ENCODE measurements around the gene C16orf74.
A peak's percentile ranks its signal among the peaks of the same experiment; 100 is the strongest.

The C16orf74 gene

DNA sequence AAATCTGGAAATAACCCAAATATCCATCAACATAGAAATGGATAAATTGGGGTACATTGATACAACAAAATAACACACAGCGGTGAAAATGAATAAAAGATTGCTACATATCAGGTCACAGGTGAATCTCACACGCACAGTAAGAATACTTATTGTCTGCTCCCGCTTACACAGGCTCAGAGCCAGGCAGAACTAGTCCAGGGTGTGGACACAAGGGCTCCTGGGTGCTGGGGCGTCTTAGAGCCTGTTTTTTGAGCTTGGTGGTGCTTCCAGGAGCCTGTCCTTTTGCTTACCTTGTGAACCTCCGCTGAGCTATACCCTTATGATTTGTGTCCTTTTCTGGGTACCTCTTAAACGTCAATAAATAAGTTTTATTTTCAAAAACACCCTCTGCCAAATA lies 19.8 kb upstream of the C16orf74 start:
- H2BK12ac ChIP-seq (ENCODE audit: low read length): no peak overlapping the region
- no peak overlapping the region for H3K9ac ChIP-seq (ENCODE audit: low read depth, low read length, poor library complexity)
- H3K27me3 ChIP-seq (ENCODE audit: control insufficient read depth in 3 of 3, insufficient read depth in 3 of 3, low read depth in 1 of 3, low read length in 3 of 3): no peaks in the 10 kb centered on the region
- H2BK15ac ChIP-seq (ENCODE audit: low read length): no peak overlapping the region
- H3K9me3 ChIP-seq (replicated peaks in 1 of 2; ENCODE audit: control insufficient read depth in 2 of 2, insufficient read depth in 1 of 2, low read depth in 1 of 2, low read length in 2 of 2): no peaks in the 10 kb centered on the region
- no peak for DNase-seq (ENCODE audit: low spot score)
- no peak overlapping the region for H2AFZ ChIP-seq (ENCODE audit: low read length)
- WGBS, 2 donors (ENCODE audit: extremely low coverage in 2 of 2, insufficient read length in 2 of 2, insufficient replicate concordance in 1 of 2): no CpG with 5 or more reads among the region's 6 CpGs
- no peak overlapping the region for H3K4ac ChIP-seq (ENCODE audit: low read length)
- no peak overlapping the region for H4K8ac ChIP-seq (ENCODE audit: low read depth, low read length)
- H2BK120ac ChIP-seq (ENCODE audit: low read depth, low read length): no peak overlapping the region
- H3K4me3 ChIP-seq (ENCODE audit: low read length in 2 of 2): no peak overlapping the region
- no peak overlapping the region for H3K27ac ChIP-seq (replicated peaks; ENCODE audit: low read length)
- H3K14ac ChIP-seq (ENCODE audit: low read length): no peak overlapping the region
- no peak overlapping the region for H3K18ac ChIP-seq (ENCODE audit: low read length)
- H2BK5ac ChIP-seq (ENCODE audit: low read length): no peak overlapping the region
- H2AK5ac ChIP-seq (ENCODE audit: low read depth, low read length): no peak overlapping the region
- no peaks in the 10 kb centered on the region for H3K79me1 ChIP-seq (ENCODE audit: low read depth, low read length)
- no peaks in the 10 kb centered on the region for H3K36me3 ChIP-seq (replicated peaks in 1 of 2; ENCODE audit: control insufficient read depth in 2 of 2, insufficient read depth in 2 of 2, low read length in 2 of 2)
- H3K23ac ChIP-seq (ENCODE audit: low read depth, low read length, poor library complexity): no peak overlapping the region
- peaks cover 0 to 9% of the 10 kb centered on the region in 2 donors for H3K4me1 ChIP-seq (ENCODE audit: control insufficient read depth in 2 of 2, insufficient read depth in 1 of 2, low read depth in 1 of 2, low read length in 2 of 2)
- H3K4me2 ChIP-seq (ENCODE audit: insufficient read depth, low read length, poor library complexity, severe bottlenecking): no peak overlapping the region
- no peak overlapping the region for H4K91ac ChIP-seq (ENCODE audit: low read depth, low read length, poor library complexity)

DNA sequence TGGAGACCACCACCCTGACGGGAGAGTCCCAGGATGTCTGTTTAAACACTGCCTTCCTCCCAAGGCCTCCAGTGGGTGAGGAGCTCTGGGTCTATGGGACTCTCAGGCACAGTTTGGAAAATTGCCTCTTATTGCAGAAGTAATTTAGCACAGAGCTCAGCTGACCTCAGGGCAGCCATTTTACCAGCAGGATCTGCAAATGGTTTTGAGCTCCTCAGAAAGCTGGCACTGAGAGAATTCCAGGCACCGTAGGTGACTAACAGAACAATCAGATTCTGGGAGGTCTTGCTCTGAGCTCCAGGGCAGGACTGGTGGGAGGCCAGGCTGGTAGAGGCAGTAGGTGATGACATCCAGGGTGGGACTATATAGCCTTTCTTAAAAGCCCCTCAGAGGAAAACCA lies 17.3 kb upstream of the C16orf74 start:
- Histone ChIP-seq H3K9ac (ENCODE audit: low read depth, low read length, poor library complexity) (no peak overlapping the region), H3K4me2 (ENCODE audit: insufficient read depth, low read length, poor library complexity, severe bottlenecking) (no peak overlapping the region), H2BK15ac (ENCODE audit: low read length) (no peak overlapping the region), H2AK5ac (ENCODE audit: low read depth, low read length) (no peak overlapping the region), H4K91ac (ENCODE audit: low read depth, low read length, poor library complexity) (no peak overlapping the region), H2BK12ac (ENCODE audit: low read length) (no peak overlapping the region), H2AFZ (ENCODE audit: low read length) (no peak overlapping the region), H3K9me3 (replicated peaks in 1 of 2; ENCODE audit: control insufficient read depth in 2 of 2, insufficient read depth in 1 of 2, low read depth in 1 of 2, low read length in 2 of 2) (no peaks in the 10 kb centered on the region), H3K18ac (ENCODE audit: low read length) (no peak overlapping the region), H3K79me1 (ENCODE audit: low read depth, low read length) (no peaks in the 10 kb centered on the region), H3K4ac (ENCODE audit: low read length) (no peak overlapping the region), H3K36me3 (replicated peaks in 1 of 2; ENCODE audit: control insufficient read depth in 2 of 2, insufficient read depth in 2 of 2, low read length in 2 of 2) (no peaks in the 10 kb centered on the region), H3K4me1 (ENCODE audit: control insufficient read depth in 2 of 2, insufficient read depth in 1 of 2, low read depth in 1 of 2, low read length in 2 of 2) (peaks cover 0 to 9% of the 10 kb centered on the region in 2 donors), H2BK120ac (ENCODE audit: low read depth, low read length) (no peak overlapping the region), H3K23ac (ENCODE audit: low read depth, low read length, poor library complexity) (no peak overlapping the region), H2BK5ac (ENCODE audit: low read length) (no peak overlapping the region), H3K4me3 (ENCODE audit: low read length in 2 of 2) (no peak overlapping the region), H3K14ac (ENCODE audit: low read length) (no peak overlapping the region), H3K27me3 (ENCODE audit: control insufficient read depth in 3 of 3, insufficient read depth in 3 of 3, low read depth in 1 of 3, low read length in 3 of 3) (no peaks in the 10 kb centered on the region), H4K8ac (ENCODE audit: low read depth, low read length) (no peak overlapping the region), H3K27ac (replicated peaks; ENCODE audit: low read length) (no peak overlapping the region)
- no peak for DNase-seq (ENCODE audit: low spot score)
- WGBS, 2 donors (ENCODE audit: extremely low coverage in 2 of 2, insufficient read length in 2 of 2, insufficient replicate concordance in 1 of 2): no CpG with 5 or more reads among the region's 2 CpGs

DNA sequence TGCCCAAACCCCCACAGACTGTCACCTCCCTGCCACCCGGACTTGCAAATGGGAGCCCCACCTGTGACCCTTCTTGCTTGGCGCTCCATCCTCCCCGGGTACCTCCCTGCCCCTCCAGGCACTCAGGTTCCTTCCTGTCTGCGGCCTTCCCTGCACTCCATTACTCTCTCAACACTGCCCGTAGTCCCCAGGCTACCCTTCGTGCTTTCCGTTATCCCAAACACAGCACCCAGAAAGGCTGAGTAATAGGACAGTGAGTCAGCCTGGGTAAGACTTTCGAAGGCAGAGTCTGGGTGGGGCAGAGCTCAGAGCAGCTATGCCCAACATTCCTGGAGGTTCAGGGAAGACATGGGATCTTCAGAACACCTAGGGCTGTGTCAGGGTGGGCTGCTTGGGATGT lies 16.6 kb upstream of the C16orf74 start:
- Histone ChIP-seq H3K4me1 (ENCODE audit: control insufficient read depth in 2 of 2, insufficient read depth in 1 of 2, low read depth in 1 of 2, low read length in 2 of 2) (peaks cover 0 to 9% of the 10 kb centered on the region in 2 donors), H2BK5ac (ENCODE audit: low read length) (no peak overlapping the region), H3K23ac (ENCODE audit: low read depth, low read length, poor library complexity) (no peak overlapping the region), H2BK15ac (ENCODE audit: low read length) (no peak overlapping the region), H4K8ac (ENCODE audit: low read depth, low read length) (no peak overlapping the region), H3K14ac (ENCODE audit: low read length) (no peak overlapping the region), H2BK12ac (ENCODE audit: low read length) (no peak overlapping the region), H3K79me1 (ENCODE audit: low read depth, low read length) (no peaks in the 10 kb centered on the region), H3K27me3 (ENCODE audit: control insufficient read depth in 3 of 3, insufficient read depth in 3 of 3, low read depth in 1 of 3, low read length in 3 of 3) (no peaks in the 10 kb centered on the region), H3K36me3 (replicated peaks in 1 of 2; ENCODE audit: control insufficient read depth in 2 of 2, insufficient read depth in 2 of 2, low read length in 2 of 2) (no peaks in the 10 kb centered on the region), H4K91ac (ENCODE audit: low read depth, low read length, poor library complexity) (no peak overlapping the region), H3K4me3 (ENCODE audit: low read length in 2 of 2) (no peak overlapping the region), H3K18ac (ENCODE audit: low read length) (peak overlapping the region; percentile 7), H2BK120ac (ENCODE audit: low read depth, low read length) (no peak overlapping the region), H3K9ac (ENCODE audit: low read depth, low read length, poor library complexity) (no peak overlapping the region), H3K4me2 (ENCODE audit: insufficient read depth, low read length, poor library complexity, severe bottlenecking) (no peak overlapping the region), H2AK5ac (ENCODE audit: low read depth, low read length) (no peak overlapping the region), H2AFZ (ENCODE audit: low read length) (no peak overlapping the region), H3K27ac (replicated peaks; ENCODE audit: low read length) (no peak overlapping the region), H3K9me3 (replicated peaks in 1 of 2; ENCODE audit: control insufficient read depth in 2 of 2, insufficient read depth in 1 of 2, low read depth in 1 of 2, low read length in 2 of 2) (no peaks in the 10 kb centered on the region), H3K4ac (ENCODE audit: low read length) (no peak overlapping the region)
- WGBS, 2 donors (ENCODE audit: extremely low coverage in 2 of 2, insufficient read length in 2 of 2, insufficient replicate concordance in 1 of 2): no CpG with 5 or more reads among the region's 8 CpGs
- DNase-seq (ENCODE audit: low spot score): no peak

DNA sequence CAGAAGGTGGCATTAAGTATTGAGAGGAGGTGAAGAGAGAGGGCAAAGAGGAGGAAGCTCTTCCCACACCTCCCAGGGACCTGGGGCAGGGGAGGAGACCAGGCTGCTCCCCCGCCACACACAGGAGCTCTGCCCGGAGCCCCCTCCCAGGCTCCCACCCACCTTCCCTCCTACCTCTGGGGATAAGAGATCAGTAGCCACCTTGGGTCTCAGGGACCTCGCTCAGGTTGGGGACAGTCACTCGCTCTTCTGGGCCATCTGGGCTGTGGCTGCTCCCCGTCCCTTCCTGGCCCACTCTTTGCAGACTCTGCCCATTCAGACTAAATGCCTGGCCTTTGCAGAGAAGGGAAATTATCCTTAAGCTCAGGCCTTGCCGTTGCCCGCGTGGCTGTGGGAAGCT lies 14.9 kb upstream of the C16orf74 start:
- Histone ChIP-seq H3K9ac (ENCODE audit: low read depth, low read length, poor library complexity) (no peak overlapping the region), H3K4me2 (ENCODE audit: insufficient read depth, low read length, poor library complexity, severe bottlenecking) (no peak overlapping the region), H4K8ac (ENCODE audit: low read depth, low read length) (no peak overlapping the region), H3K4me3 (ENCODE audit: low read length in 2 of 2) (no peak overlapping the region), H3K4ac (ENCODE audit: low read length) (no peak overlapping the region), H2BK5ac (ENCODE audit: low read length) (no peak overlapping the region), H4K91ac (ENCODE audit: low read depth, low read length, poor library complexity) (no peak overlapping the region), H2BK120ac (ENCODE audit: low read depth, low read length) (no peak overlapping the region), H3K79me1 (ENCODE audit: low read depth, low read length) (no peaks in the 10 kb centered on the region), H3K27me3 (ENCODE audit: control insufficient read depth in 3 of 3, insufficient read depth in 3 of 3, low read depth in 1 of 3, low read length in 3 of 3) (no peaks in the 10 kb centered on the region), H3K23ac (ENCODE audit: low read depth, low read length, poor library complexity) (no peak overlapping the region), H3K36me3 (replicated peaks in 1 of 2; ENCODE audit: control insufficient read depth in 2 of 2, insufficient read depth in 2 of 2, low read length in 2 of 2) (no peaks in the 10 kb centered on the region), H2BK15ac (ENCODE audit: low read length) (no peak overlapping the region), H2BK12ac (ENCODE audit: low read length) (no peak overlapping the region), H3K18ac (ENCODE audit: low read length) (no peak overlapping the region), H3K14ac (ENCODE audit: low read length) (no peak overlapping the region), H3K4me1 (ENCODE audit: control insufficient read depth in 2 of 2, insufficient read depth in 1 of 2, low read depth in 1 of 2, low read length in 2 of 2) (peaks cover 0 to 9% of the 10 kb centered on the region in 2 donors), H2AFZ (ENCODE audit: low read length) (no peak overlapping the region), H3K27ac (replicated peaks; ENCODE audit: low read length) (no peak overlapping the region), H2AK5ac (ENCODE audit: low read depth, low read length) (no peak overlapping the region), H3K9me3 (replicated peaks in 1 of 2; ENCODE audit: control insufficient read depth in 2 of 2, insufficient read depth in 1 of 2, low read depth in 1 of 2, low read length in 2 of 2) (no peaks in the 10 kb centered on the region)
- DNase-seq (ENCODE audit: low spot score): no peak
- WGBS, 2 donors (ENCODE audit: extremely low coverage in 2 of 2, insufficient read length in 2 of 2, insufficient replicate concordance in 1 of 2): no CpG with 5 or more reads among the region's 8 CpGs
